HUDEP-2 (cell line): Measurements from ENCODE around the gene PARP2.
"Not testable (repeated sequence)": the region's sequence is repeated elsewhere in the genome, so short reads cannot be mapped to it uniquely, and the experiment has no call there.

Experiments
- DNase-seq, 76 experiments: peaks; one replicate each; lab custom pipeline; 2025; ENCODE audit not compliant: unreplicated experiment in 76 of 76; lab: John Stamatoyannopoulos, UW

The PARP2 gene, protein sequence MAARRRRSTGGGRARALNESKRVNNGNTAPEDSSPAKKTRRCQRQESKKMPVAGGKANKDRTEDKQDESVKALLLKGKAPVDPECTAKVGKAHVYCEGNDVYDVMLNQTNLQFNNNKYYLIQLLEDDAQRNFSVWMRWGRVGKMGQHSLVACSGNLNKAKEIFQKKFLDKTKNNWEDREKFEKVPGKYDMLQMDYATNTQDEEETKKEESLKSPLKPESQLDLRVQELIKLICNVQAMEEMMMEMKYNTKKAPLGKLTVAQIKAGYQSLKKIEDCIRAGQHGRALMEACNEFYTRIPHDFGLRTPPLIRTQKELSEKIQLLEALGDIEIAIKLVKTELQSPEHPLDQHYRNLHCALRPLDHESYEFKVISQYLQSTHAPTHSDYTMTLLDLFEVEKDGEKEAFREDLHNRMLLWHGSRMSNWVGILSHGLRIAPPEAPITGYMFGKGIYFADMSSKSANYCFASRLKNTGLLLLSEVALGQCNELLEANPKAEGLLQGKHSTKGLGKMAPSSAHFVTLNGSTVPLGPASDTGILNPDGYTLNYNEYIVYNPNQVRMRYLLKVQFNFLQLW

DNA sequence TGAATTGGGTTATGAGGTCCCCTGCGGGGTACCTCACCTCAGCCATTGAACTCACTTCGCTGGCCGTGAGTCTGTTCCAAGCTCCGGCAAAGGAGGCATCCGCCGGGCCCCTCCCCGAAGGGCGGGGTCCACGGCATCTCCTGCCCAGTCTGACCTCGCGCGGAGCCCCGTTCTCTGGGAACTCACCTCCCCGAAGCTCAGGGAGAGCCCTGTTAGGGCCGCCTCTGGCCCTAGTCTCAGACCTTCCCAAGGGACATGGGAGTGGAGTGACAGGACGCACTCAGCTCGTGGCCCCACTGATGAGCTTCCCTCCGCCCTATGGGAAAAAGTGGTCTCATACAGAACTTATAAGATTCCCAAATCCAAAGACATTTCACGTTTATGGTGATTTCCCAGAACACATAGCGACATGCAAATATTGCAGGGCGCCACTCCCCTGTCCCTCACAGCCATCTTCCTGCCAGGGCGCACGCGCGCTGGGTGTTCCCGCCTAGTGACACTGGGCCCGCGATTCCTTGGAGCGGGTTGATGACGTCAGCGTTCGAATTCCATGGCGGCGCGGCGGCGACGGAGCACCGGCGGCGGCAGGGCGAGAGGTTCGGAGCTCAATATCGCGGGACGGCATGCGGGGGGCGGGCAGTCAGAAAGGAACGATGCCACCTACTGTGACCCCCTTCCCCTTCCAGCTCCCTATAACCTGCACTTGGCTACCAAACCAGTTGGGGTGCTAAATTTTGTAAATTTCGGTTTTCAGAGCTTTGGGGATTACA, at the start of gene PARP2:
Gene PARP2, plus strand, starts transcription at position 544 of the 770 bp plus-strand sequence. Its CDS starts 7 bp downstream, at position 551.
- DNase-seq = peak; percentile 14 to 100 (median 98)

DNA sequence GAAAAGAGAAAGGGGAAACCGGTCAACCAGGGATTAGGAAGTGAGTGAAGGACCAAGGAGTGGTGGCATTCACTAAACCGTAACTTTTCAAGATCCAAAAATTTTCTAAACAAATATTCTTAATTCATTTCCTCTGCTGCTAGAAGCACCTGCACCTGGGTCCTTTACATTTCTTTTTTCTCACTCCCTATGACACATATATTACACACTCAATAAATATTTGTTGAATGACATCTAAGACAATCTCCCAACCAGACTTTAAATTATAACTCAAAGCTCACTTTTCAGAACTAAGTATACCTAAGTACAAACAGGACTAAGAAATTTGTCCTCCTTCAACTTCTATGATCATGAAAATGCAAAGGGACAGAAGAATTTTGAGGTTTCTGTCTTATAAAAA, 48.8 kb upstream of the PARP2 start:
- DNase-seq = no peak

DNA sequence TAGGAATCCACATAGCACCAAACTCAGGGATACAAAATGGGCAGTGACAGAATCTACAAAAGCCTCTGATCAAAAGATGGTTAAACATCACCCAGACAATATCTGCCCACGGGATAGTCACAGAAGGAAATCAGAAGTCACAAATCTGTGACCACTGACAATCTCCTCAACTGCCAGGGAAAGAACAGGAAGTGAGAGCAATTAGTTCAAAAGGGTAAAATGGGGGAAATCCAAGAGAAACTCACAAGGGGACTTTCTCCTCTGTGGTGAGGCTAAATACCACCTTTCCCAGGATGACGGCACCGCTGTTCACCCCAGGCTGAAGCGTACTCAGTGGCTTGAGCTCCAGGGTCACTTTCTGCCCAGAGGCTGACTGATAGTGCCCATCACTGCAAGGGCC, 48.4 kb upstream of the PARP2 start:
- DNase-seq = no peak

DNA sequence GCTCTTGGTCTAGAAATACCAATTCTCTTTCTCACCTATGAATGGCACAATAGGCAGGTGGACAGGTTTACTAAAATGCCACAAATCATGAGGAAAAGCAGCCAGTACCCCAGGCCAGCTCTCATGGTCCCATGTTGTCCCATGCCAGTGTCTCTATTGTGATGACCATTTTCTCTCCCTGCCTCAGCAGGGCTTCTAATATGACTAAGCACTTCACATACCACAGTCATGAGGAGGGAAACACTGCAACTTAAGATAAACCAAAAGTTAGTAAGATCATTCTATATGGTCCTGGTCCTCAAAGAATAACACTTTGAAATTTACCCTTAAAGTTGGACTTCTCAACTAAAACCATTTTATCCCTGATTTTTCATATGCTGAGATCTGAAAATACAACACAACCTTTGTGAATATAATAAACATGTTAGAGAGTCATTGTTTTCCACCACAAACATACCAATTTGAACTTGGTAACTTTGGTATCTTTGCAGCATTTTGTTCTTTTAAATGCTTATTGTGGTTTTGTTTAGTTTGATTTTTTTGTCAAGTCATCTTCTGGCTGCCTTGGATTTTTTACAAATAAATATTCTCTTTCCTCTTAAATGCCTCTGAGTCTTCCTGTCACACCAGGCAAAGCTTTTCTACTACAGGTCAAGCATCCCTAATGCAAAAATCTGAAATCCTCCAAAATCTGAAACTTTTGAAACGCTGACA, 41.2 kb upstream of the PARP2 start:
- DNase-seq = peak in 5 of 76 experiments; percentile 1 to 35 (median 3)

DNA sequence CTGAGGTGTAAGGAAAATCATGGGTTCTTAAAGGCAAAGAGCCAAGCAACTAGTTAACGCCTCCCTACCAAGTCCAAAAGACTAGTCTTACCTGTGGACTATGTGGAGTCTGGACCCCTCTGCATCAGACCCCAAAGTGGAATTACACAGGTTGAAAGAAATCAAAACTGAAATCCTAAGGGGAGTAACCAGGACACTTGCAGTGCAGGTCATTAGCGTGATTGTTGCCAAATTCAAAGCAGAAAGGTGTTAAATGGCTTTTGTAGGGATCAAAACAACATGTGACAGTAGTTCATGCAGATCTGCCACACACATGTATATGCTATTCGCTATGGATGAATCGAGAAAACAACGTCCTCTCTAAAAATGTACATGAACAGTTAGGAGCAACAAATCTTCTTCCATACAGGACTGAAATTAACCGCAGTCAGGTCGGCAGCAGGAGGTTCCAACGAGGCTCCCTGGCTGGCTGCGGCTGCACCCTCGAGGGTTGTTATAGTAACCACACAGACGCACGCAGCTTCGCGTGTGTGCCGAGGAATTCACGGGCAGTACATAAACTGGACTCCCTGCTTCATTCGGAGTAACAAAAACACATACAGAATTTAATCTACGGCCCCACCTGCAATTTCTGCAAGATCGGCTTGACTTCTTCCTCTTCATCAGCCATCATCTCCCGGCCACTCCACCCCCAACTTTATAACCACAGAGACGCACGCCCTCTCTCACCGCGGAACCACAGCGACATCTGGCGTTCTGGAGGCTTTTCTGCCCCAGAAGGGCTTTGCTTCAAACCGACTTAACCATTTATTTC, 38.0 kb upstream of the PARP2 start, which contains the start of gene TTC5:
Gene TTC5, minus strand, starts transcription at position 687 of the 814 bp plus-strand sequence. Its CDS starts 14 bp downstream, at position 673.
- peak in 74 of 76 experiments; percentile 14 to 90 (median 72) for DNase-seq

DNA sequence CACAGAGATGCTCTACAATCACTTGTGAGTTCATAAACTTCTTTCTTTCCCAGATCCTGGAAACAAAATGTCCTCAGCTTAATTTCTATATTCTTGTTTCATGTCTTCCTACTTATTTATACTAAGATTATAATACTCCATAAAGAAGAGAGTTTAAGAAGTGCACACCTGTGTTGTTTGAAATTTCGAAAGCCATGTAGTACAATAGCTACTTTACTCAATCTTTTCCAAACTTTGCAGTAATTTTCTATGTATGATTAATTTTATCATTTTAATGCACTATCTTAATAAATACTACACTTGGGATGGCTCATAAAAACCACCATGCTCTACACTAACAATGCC, 37.4 kb upstream of the PARP2 start:
- DNase-seq = no peak

DNA sequence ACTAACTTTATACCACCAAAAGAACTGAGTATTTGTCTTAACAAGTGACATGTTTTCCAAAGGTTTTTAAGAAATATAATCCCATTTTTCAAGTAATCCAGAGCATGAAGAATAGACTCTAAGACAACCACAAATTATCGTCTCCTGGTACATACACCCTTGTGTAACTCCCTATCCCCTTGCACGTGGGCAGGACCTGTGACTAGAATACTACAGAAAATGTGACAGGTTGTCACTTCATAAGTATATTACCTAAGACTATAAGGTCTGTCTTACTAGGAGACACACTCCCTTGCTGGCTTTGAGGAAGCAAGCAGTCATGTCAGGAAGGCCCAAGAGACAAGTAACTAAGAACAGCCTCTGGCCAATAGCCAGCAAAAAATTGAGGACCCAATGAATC, 29.4 kb upstream of the PARP2 start:
- no peak for DNase-seq

DNA sequence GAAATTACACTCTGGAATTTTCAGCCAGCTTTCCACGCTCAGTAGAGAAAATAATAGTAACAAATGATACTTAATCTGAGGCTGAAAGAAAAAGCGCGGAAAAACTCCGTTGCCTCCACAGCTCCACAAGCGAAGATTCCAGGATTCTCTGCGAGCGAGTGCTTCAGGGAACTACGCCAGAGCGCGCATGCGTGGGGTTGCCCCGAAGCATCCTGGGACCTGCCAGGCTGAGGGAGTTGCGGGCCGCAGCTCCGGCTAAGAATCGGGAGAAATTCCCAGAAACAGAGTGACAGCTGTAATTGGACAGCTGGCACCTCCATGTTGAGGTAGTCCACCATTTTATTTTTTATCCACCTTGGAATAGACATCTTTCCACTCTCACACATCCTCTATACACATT, 25.7 kb upstream of the PARP2 start:
- DNase-seq = no peak

DNA sequence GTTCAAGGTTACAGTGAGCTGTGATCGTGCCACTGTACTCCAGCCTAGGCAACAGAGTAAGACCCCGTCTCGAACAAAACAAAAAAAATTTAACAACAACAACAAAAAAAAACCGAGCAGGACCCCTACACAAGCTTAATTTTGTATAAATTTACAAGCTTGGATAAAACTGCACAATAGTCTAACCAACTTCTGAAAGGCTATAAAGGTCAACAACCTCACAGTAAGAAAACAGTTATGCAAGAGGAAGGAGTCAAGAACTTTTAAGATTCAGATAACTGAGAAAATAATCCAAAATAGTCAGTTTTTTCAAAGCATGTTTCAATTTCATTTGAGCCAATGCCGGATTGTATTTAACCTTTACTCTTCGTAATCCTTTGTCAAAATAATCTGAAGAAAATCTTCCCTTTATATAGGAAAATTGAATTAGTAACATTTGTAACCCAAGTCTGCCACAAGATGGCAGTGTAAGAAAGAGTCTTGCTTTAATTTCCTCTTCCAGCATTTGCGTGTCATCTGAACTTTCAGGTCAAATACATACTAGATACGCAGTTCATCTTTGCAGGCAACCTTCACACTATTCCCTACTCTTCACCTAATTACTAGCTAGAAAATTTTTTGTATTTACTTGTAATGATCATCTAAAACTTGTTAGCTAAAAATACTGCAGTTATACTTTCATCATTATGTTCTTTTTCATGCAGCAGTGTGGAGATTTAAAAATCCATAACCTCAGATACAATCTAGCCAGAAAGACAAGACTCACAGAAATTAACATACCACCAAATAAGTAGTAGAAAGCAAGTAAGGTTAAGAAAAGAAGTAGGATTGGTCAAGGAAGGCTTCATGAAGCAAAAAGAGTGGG, 16.2 kb upstream of the PARP2 start:
- peak in 31 of 76 experiments; percentile 6 to 71 (median 49) for DNase-seq

DNA sequence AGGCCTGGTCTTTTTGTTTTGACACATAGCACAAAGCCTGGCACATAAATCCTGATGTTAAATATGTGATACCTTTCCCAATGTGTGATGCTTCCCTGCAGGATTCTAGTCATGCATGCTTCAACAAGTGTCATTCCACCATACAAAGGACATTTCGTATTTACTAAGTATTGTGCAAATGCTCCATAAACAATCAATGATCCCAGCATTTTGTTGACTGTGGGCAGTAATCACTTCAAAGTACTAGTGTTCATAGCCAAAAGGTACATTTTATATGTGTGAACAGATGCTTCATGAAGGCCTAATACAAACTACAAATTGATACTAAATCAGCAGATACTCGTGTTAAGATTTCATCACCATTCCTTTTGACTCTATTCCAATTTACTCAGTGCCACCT, 14.7 kb upstream of the PARP2 start:
- no peak for DNase-seq

DNA sequence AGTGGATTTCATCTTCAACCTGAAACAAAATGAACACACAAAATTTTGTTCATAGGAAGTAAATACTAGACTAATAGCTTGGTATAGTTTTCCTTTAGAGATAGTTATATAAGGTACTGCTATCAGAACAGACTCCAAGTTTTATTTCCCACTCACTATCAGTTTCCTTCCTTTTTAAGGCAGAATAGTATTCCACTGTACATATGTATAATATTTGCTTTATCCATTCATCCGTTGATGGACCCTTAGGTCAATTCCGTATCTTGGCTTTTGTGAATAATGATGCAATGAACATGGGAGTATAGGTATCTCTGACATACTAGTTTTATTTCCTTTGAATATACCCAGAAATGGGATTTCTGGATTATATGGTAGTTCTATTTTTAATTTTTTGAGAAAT, 14.1 kb upstream of the PARP2 start:
- DNase-seq = no peak

DNA sequence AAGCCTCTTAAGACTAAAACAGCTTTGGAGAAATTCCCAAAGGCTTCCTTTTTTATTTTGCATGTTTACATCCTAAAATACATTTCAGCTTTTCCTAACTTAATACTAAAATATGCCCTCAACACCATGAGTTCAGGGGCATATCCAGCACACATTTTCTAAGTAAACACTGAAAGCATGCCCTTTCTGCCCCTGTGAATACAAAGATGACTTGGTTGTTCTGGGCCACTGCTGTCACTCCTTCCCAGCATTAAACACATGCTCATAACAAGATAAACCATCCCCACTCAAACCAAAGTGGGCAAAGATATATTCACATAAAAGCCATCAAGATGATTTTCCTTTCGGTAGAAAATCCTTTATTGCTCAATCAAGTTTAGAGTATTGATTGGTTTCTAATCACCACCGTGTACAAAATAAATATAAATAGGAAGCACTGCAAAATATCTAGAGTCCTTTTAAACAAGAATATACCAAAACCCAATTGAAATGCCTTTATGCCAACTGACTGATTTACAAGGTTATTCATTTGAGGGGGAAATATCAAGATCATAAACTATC, 12.3 kb upstream of the PARP2 start:
- no peak for DNase-seq

DNA sequence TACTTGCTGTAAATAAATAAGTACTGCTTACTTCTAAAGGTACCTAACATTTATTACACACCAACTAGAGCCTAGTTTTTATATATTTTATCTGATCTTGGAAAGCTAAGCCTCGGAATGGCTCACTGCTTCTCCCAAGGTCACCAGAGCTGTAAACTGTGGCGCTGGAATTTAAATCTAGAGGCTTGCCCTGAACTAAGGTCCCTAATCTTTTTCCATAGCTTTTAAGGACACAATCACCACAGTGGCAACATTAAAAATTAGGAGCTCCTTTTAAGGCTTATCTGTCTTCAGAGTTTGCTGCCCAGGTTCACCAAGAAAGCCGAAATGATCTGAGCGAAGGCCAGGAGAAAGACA, 11.0 kb upstream of the PARP2 start:
- no peak for DNase-seq

DNA sequence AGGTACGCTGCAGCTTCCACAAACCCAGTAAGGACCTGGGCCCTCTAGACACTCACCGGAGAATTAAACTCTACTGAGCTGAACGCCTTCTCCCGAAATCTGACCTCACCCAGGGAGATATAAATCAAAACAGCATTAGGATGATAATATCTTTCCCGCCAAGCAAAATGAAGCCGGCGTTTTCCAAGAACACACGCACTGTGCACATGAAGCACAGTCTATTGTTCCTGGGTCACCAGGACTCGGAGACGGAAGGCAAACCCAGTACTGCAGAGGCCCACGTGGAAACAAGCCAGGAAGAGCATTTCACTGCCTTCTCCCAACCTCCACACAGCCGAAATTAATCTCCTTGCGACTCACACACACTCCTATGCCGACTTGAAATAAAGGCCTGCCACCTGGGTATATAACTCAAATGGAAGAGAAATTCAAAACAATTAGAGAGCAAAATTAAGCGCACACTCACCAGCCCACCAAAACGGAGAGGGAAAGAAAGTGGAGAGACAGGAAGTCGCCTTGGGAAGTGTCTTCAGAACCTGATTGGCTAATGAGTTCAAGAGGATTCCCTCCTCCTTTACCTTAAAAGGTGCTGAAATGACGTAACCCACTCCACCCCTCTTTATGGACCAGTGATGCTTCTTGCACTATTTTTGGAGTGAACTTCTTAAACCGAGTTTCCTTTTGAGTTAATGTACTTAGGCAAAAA, 10.5 kb upstream of the PARP2 start, which contains the start of gene CCNB1IP1:
Gene CCNB1IP1, minus strand, starts transcription at position 492 of the 706 bp plus-strand sequence. CDS start 16,756 bp downstream, outside the sequence.
- DNase-seq = peak in 57 of 76 experiments; percentile 5 to 76 (median 32)

DNA sequence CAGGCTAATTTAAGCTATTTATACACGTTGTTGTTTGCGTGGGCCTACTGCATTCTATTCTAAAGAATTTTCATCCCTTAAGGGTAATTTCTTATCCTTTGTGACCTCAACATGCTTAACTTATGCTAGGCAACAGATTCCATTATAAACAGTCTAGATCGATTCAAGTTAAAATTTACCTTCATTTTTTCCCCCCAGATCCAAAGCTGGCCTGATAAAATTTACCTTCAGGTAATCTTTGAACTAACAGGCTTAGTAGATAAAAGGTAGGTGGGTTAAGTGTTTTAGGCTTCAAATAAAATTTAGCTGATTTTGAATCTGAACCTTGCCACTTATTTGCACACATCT, 10.0 kb upstream of the PARP2 start:
- DNase-seq = no peak

DNA sequence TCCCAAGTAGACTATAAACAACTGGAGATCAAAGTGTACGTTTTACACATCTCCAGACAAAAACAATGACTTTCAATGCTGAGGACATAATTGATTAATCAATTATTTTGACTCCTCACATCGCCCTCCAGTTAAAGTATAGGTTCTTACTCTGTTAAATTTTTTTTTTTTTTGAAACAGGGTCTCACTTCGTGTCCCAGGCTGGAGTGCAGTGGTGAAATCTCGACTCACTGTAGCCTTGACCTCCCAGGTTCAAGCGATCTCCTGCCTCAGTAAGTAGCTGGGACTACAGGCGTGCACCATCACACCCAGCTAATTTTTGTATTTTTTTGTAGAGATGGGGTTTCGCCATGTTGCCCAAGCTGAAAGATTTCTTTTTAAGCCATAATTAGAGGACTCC, 9.4 kb upstream of the PARP2 start:
- no peak for DNase-seq

DNA sequence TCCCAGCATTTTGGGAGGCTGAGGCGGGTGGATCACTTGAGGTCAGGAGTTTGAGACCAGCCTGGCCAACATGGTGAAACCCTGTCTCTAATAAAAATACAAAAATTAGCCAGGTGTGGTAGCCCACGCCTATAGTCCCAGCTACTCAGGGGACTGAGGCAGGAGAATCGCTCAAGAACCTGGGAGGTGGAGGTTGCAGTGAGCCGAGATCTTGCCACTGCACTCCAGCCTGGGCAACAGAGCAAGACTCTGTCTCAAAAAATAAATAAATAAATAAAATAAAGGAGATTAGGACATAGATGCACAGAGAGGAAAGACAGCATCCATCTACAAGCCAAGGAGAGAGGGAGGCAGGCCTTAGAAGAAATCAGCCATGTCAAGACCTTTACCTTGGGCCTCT, 2.4 kb upstream of the PARP2 start:
- DNase-seq = not testable (repeated sequence)

DNA sequence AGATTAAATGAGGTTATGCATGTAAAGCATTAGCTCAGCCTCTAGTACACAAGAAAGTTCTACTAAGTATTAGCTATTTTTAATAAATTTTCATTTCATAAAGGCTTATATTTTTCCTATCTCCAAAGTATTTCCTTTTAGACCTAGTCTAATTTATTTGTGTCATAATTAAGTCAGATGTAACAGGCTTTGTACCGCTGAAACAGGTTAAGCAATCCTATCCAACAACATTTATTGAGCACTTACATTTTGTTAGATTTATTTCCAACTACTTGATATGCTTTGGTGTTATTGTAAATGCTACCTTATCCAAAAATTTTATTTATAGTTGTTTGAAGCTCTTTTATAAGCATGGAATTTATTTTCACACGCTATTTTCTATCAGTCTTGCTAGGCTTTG, 1.8 kb upstream of the PARP2 start:
- DNase-seq = no peak
